ENCODE data around the gene CASTOR2.
"Not testable (repeated sequence)": the region's sequence is repeated elsewhere in the genome, so short reads cannot be mapped to it uniquely, and the experiment has no call there.

Gene CASTOR2

DNA sequence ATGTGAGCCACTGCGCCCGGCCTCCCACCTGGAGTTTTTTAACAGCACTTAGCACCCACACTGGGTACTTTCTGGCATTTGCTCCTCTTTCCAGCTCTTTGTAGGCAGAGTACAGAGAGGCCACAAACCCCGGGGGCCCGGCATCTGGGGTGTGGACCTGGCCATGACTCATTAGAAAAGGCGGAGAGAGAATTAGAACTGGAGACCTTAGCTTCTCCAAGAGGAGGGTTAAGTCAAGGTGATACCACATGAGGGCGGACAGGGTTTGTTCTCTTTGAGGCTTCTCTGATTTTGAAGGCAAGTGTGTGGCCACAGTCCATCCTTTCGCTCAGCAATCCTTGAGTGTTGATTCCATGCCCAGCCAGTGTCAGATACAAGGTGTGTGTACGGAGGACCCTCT, 36.9 kb downstream of the CASTOR2 start:
- not testable (repeated sequence) for H3K4me1 ChIP-seq (ENCODE audit: insufficient read depth, low read length); H3K27ac ChIP-seq (ENCODE audit: low read length); H3K27me3 ChIP-seq (ENCODE audit: insufficient read depth, low read length); H3K9ac ChIP-seq (ENCODE audit: low read depth, low read length); H3K4me3 ChIP-seq (ENCODE audit: low read length); H3K36me3 ChIP-seq (ENCODE audit: insufficient read depth, low read depth, low read length); H3K9me3 ChIP-seq (ENCODE audit: insufficient read depth, low read depth, low read length)

DNA sequence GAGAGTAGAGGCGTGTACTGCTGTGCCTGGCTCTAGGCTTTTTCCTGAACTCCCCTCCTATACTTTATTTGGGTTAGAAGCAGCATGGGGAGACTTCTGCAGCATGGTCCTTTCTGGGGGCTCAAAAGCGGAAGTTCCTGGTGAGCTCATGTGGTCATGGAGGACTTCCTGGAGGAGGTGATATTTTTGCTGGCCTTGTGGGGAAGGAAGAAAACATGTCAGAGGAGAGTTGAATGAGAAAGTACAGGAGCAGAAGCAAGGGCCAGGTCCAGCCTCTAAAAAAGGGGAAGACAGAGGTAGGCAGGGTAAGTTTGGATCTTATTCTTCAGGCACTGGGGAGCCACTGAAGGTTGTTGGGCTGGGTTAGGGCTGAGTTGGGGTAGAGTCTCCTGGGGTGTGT, 45.5 kb downstream of the CASTOR2 start:
- no peaks in the 10 kb centered on the region for H3K27me3 ChIP-seq (ENCODE audit: insufficient read depth, low read length)
- H3K9ac ChIP-seq (ENCODE audit: low read depth, low read length): no peak overlapping the region
- H3K27ac ChIP-seq (ENCODE audit: low read length): no peak overlapping the region
- no peaks in the 10 kb centered on the region for H3K9me3 ChIP-seq (ENCODE audit: insufficient read depth, low read depth, low read length)
- H3K4me3 ChIP-seq (ENCODE audit: low read length): no peak overlapping the region
- H3K4me1 ChIP-seq (ENCODE audit: insufficient read depth, low read length): no peaks in the 10 kb centered on the region
- H3K36me3 ChIP-seq (ENCODE audit: insufficient read depth, low read depth, low read length): peaks cover 4% of the 10 kb centered on the region; the same call in 1 of the 2 replicates

DNA sequence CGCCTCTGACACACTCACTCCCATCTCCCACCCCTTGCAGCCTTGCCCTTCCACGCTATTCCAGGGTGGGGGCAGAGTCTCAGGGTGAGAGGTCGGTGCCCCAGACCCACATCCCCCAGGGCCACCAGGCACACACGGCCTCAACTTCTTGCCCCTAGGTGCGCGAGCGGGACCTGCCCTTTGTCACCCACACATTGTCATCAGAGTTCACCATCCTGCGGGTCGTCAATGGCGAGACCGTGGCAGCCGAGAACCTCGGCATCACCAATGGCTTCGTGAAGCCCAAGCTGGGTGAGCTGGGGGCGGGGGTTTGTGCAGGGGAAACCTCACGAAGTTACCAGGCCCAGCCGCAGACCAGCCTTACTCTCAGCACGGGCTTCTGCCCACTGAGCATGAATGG, 53.3 kb downstream of the CASTOR2 start:
- no peak overlapping the region for H3K9ac ChIP-seq (ENCODE audit: low read depth, low read length)
- peaks cover 26% of the 10 kb centered on the region for H3K36me3 ChIP-seq (ENCODE audit: insufficient read depth, low read depth, low read length)
- no peak overlapping the region for H3K27ac ChIP-seq (ENCODE audit: low read length)
- H3K4me1 ChIP-seq (ENCODE audit: insufficient read depth, low read length): no peaks in the 10 kb centered on the region
- no peaks in the 10 kb centered on the region for H3K27me3 ChIP-seq (ENCODE audit: insufficient read depth, low read length)
- no peaks in the 10 kb centered on the region for H3K9me3 ChIP-seq (ENCODE audit: insufficient read depth, low read depth, low read length)
- H3K4me3 ChIP-seq (ENCODE audit: low read length): no peak overlapping the region

DNA sequence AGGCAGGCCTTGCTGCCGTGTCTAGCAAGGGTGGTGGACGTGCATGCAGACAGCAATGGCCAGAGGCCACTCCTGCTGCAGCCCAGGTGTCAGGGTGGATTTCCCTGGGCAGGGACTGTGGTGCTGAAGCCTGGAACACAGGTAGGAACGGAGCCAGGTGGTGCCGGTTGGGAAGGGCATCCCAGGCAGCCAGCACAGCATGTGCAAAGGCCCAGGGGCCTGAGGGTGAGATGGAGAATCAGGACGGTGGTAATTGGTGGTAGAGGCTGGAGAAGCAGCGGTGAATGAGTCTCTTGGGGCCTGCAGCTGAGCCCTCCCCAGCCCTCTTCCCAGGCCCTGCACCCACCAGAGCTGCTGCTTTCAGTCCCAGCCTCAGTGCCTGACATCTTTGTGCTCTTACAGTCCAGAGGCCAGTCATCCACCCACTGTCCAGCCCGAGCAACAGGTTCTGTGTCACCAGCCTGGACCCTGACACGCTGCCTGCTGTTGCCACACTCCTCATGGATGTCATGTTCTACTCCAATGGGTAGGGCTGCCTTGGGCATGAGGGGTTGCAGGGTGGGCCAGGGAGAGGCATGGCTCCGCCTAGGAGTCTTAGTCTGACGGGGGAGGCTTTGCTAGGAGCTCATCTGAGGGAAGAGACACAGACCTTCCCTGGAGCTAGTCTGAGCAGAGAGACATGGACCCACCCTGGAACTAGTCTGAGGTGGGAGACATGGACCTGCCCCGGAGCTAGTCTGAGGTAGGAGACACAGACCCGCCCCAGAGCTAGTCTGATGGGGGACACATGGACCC, 54.3 kb downstream of the CASTOR2 start:
- Histone ChIP-seq H3K4me1 (ENCODE audit: insufficient read depth, low read length) (no peaks in the 10 kb centered on the region), H3K27me3 (ENCODE audit: insufficient read depth, low read length) (no peaks in the 10 kb centered on the region), H3K36me3 (ENCODE audit: insufficient read depth, low read depth, low read length) (peaks cover 28% of the 10 kb centered on the region), H3K9me3 (ENCODE audit: insufficient read depth, low read depth, low read length) (no peaks in the 10 kb centered on the region), H3K4me3 (ENCODE audit: low read length) (no peak overlapping the region), H3K27ac (ENCODE audit: low read length) (no peak overlapping the region), H3K9ac (ENCODE audit: low read depth, low read length) (no peak overlapping the region)

DNA sequence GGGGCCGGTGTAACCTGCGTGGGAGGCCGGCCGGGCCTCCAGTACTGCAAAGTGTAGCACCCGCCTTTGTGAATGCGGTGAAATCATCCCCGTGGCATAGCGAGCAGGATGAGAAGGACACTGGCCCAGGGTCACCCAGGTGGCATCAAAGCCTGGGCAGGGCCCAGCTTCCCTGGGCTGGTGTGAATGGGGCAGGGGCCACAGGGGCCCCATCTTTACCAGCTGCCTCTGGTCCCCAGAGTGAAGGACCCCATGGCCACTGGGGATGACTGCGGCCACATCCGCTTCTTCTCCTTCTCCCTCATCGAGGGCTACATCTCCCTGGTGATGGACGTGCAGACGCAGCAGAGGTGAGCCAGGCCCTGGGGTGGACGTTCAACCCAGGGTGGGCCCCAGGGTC, 55.3 kb downstream of the CASTOR2 start:
- Histone ChIP-seq H3K4me1 (ENCODE audit: insufficient read depth, low read length) (no peaks in the 10 kb centered on the region), H3K9me3 (ENCODE audit: insufficient read depth, low read depth, low read length) (no peaks in the 10 kb centered on the region), H3K4me3 (ENCODE audit: low read length) (no peak overlapping the region), H3K27ac (ENCODE audit: low read length) (no peak overlapping the region), H3K36me3 (ENCODE audit: insufficient read depth, low read depth, low read length) (peaks cover 39% of the 10 kb centered on the region), H3K9ac (ENCODE audit: low read depth, low read length) (no peak overlapping the region), H3K27me3 (ENCODE audit: insufficient read depth, low read length) (no peaks in the 10 kb centered on the region)

DNA sequence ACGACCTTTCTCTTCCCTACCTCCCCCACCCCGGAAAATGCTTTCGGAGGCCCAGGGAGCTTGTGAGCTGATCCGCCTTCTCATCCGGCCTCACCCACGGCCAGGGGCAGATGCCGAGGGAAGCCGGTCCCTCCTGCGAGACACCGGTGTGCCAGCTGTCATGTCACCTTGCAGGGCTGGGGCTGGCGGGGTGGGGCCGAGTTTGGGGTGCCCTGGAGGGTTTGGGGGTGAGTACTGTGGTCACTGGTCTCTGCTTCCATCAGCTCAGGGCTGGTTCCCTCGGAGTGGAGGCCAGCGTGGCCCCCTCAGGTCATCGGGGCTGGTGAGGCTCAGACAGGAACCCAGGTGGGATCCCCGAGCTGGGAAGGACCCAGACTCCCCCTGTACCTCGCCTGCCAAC, 60.4 kb downstream of the CASTOR2 start:
- Histone ChIP-seq H3K4me1 (ENCODE audit: insufficient read depth, low read length) (no peaks in the 10 kb centered on the region), H3K27ac (ENCODE audit: low read length) (no peak overlapping the region), H3K4me3 (ENCODE audit: low read length) (no peak overlapping the region), H3K9ac (ENCODE audit: low read depth, low read length) (no peak overlapping the region), H3K36me3 (ENCODE audit: insufficient read depth, low read depth, low read length) (peaks cover 29% of the 10 kb centered on the region), H3K27me3 (ENCODE audit: insufficient read depth, low read length) (no peaks in the 10 kb centered on the region), H3K9me3 (ENCODE audit: insufficient read depth, low read depth, low read length) (no peaks in the 10 kb centered on the region)

DNA sequence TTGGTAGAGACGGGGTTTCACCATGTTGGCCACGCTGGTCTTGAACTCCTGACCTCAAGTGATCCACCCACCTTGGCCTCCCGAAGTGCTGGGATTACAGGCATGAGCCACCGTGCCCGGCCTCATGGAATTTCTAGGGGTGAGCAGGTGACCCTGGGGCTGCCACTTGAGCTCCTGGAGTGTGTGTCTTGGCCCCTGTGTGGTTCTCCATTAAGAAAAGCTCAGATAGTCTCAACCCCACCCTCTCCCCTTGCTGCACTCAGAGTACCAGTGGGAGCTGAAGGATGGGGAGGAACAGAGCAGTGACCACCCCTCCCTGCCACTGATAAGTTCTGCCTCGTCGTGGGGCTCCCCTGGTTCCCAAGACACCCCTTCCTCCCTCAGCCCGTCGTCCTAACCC, 63.8 kb downstream of the CASTOR2 start:
- no peak overlapping the region for H3K4me3 ChIP-seq (ENCODE audit: low read length)
- no peaks in the 10 kb centered on the region for H3K9me3 ChIP-seq (ENCODE audit: insufficient read depth, low read depth, low read length)
- H3K4me1 ChIP-seq (ENCODE audit: insufficient read depth, low read length): no peaks in the 10 kb centered on the region
- no peak overlapping the region for H3K27ac ChIP-seq (ENCODE audit: low read length)
- H3K9ac ChIP-seq (ENCODE audit: low read depth, low read length): no peak overlapping the region
- H3K27me3 ChIP-seq (ENCODE audit: insufficient read depth, low read length): no peaks in the 10 kb centered on the region
- H3K36me3 ChIP-seq (ENCODE audit: insufficient read depth, low read depth, low read length): peaks cover 20% of the 10 kb centered on the region

DNA sequence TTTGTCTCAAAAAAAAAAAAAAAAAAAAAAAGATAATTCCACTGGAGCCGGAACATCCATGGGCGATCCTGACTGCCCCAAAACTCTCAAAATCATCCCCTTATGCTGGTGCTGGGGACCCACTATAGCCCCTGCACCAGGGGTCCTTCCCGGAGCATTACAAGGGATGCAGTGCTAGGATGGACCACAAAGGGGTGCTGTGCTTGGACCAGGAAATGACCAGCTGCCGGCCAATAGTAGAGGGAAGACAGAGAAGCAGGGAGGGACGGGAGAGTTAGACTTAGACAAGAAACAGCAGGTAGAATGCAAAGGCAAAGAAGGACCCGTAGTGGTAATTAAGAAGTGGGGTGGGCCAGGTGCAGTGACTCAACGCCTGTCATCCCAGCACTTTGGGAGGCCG, 68.6 kb downstream of the CASTOR2 start:
- Histone ChIP-seq H3K36me3 (ENCODE audit: insufficient read depth, low read depth, low read length) (no peaks in the 10 kb centered on the region), H3K4me3 (ENCODE audit: low read length) (no peak overlapping the region), H3K9me3 (ENCODE audit: insufficient read depth, low read depth, low read length) (no peaks in the 10 kb centered on the region), H3K9ac (ENCODE audit: low read depth, low read length) (no peak overlapping the region), H3K27me3 (ENCODE audit: insufficient read depth, low read length) (no peaks in the 10 kb centered on the region), H3K27ac (ENCODE audit: low read length) (no peak overlapping the region), H3K4me1 (ENCODE audit: insufficient read depth, low read length) (no peaks in the 10 kb centered on the region)

DNA sequence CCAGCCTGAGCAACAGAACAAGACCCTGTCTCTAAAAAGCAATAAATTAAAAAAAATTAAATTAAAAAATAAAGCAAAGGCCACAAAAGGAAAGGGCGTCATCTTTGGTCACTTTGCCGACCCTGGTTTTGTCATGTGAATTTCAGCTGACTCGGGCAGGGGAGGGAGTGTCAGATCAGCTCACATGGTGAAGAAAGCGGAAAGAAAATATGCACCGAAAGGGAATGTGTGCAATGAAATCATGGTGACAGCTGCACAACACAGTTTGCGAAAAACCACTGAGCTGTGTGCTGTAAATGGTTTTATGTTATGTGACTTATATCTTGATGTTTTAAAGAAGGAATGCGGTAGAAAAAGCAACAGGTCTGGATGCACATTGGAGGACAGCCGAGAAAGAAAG, 69.3 kb downstream of the CASTOR2 start:
- Histone ChIP-seq H3K4me3 (ENCODE audit: low read length) (no peak overlapping the region), H3K9ac (ENCODE audit: low read depth, low read length) (no peak overlapping the region), H3K4me1 (ENCODE audit: insufficient read depth, low read length) (no peaks in the 10 kb centered on the region), H3K27me3 (ENCODE audit: insufficient read depth, low read length) (no peaks in the 10 kb centered on the region), H3K27ac (ENCODE audit: low read length) (no peak overlapping the region), H3K36me3 (ENCODE audit: insufficient read depth, low read depth, low read length) (no peaks in the 10 kb centered on the region), H3K9me3 (ENCODE audit: insufficient read depth, low read depth, low read length) (no peaks in the 10 kb centered on the region)

DNA sequence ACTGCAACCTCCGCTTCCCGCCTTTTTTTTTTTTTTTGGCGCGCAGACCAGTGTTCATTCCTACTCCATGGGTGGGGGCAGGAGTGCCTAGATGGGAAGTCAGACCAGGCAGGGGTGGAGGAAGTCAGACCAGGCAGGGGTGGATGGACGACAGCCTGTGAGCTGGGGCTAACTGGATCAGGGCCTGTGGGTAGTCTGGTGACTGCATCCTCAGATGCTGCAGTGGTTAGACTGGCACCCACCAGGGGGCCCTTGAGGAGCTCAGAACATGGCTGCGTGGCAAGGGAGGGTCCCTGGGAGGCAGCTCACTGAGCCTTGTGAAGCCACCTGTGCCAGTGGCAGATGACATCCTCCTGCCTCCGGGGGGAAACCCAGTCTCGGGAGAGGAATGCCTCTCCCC, 74.0 kb downstream of the CASTOR2 start:
- no peak overlapping the region for H3K9ac ChIP-seq (ENCODE audit: low read depth, low read length)
- H3K4me3 ChIP-seq (ENCODE audit: low read length): no peak overlapping the region
- no peaks in the 10 kb centered on the region for H3K9me3 ChIP-seq (ENCODE audit: insufficient read depth, low read depth, low read length)
- H3K27ac ChIP-seq (ENCODE audit: low read length): no peak overlapping the region
- H3K4me1 ChIP-seq (ENCODE audit: insufficient read depth, low read length): no peaks in the 10 kb centered on the region
- peaks cover 11% of the 10 kb centered on the region; the same call in 1 of the 2 replicates for H3K36me3 ChIP-seq (ENCODE audit: insufficient read depth, low read depth, low read length)
- no peaks in the 10 kb centered on the region for H3K27me3 ChIP-seq (ENCODE audit: insufficient read depth, low read length)

DNA sequence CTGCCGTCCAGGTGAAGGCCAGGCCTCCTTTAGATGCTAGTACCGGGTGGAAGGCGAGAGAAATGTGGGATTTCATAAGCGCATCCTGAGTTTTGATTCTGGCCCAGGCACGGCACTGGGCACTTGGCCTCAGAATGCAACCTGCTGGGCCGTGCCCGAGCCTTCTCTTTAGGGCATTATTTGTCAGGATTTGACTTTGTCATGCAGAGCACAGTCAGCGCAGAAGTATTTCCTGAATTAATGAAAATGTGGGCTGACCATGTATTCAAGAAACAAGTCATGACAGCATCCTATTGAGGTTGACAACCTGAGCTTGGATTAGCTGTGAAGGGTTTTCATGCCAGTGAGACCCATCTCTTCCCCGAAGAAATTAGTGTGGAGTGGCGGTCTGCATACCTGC, 74.7 kb downstream of the CASTOR2 start:
- H3K4me1 ChIP-seq (ENCODE audit: insufficient read depth, low read length): no peaks in the 10 kb centered on the region
- H3K36me3 ChIP-seq (ENCODE audit: insufficient read depth, low read depth, low read length): peaks cover 16% of the 10 kb centered on the region
- no peak overlapping the region for H3K9ac ChIP-seq (ENCODE audit: low read depth, low read length)
- H3K27ac ChIP-seq (ENCODE audit: low read length): no peak overlapping the region
- H3K27me3 ChIP-seq (ENCODE audit: insufficient read depth, low read length): no peaks in the 10 kb centered on the region
- no peak overlapping the region for H3K4me3 ChIP-seq (ENCODE audit: low read length)
- H3K9me3 ChIP-seq (ENCODE audit: insufficient read depth, low read depth, low read length): no peaks in the 10 kb centered on the region

DNA sequence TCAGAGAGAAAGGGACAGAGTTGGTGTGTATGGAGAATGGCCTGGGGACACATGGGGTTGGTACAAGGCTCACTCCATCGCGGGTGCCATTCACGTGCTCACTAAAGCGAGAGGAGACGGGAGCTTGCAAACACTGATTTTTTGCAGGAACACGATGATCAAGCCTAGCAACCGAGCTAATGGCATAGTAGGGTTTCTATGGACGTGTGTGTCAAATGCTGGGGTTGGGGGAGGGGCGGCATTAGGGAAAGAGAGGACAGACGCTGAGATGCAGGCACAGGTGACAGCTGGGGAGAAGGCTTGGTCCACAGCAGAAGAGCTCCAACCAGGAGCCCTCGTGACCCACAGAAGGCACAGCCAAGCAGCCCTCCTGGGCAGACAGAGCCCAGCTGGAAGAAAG, 75.2 kb downstream of the CASTOR2 start:
- H3K4me1 ChIP-seq (ENCODE audit: insufficient read depth, low read length): no peaks in the 10 kb centered on the region
- H3K27me3 ChIP-seq (ENCODE audit: insufficient read depth, low read length): no peaks in the 10 kb centered on the region
- peaks cover 16% of the 10 kb centered on the region for H3K36me3 ChIP-seq (ENCODE audit: insufficient read depth, low read depth, low read length)
- no peak overlapping the region for H3K27ac ChIP-seq (ENCODE audit: low read length)
- H3K9ac ChIP-seq (ENCODE audit: low read depth, low read length): no peak overlapping the region
- no peaks in the 10 kb centered on the region for H3K9me3 ChIP-seq (ENCODE audit: insufficient read depth, low read depth, low read length)
- no peak overlapping the region for H3K4me3 ChIP-seq (ENCODE audit: low read length)

All from iPS-20b (cell line).